ENCODE data around the gene SPON1. TPM values are rescaled to one million over a fixed set of nuclear protein-coding genes. Genes with fewer than 3 reads are reported as not detected.
"Not testable (repeated sequence)": the region's sequence is repeated elsewhere in the genome, so short reads cannot be mapped to it uniquely, and the experiment has no call there.

Gene SPON1
- total RNA-seq, 1 experiment from 2014 or later = 0.20 TPM

DNA sequence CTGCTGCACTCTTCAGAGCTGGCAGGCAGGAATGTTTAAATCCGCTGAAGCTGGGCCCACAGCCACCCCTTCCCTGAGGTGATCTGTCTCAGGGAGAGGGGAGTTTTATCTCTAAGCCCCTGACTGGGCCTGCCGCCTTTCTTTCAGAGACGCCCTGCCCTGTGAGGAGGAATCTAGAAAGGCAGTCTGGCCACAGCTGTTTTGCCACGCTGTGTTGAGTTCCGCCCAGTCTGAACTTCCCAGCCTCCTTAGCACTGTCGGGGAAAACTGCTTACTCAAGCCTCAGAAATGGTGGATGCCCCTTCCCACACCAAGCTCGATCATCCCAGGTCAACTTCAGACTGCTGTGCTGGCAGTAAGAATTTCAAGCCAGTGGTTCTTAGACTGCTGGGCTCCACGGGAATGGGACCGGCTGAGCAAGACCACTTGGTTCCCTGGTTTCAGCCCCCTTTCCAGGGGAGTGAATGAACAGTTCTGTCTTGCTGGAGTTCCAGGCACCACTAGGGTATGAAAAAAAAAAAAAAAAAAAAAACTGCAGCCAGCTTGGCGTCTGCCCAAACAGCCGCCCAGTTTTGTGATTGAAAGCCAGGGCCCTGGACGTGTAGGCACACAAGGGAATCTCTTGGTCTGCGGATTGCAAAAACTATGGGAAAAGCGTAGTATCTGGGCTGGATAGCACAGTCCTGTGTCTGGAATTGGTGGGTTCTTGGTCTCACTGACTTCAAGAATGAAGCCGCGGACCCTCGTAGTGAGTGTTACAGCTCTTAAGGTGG lies 127.4 kb downstream of the SPON1 start:
- Histone ChIP-seq H2BK15ac (ENCODE audit: low read depth, low read length) (no peak overlapping the region), H3K79me2 (ENCODE audit: insufficient read depth, low read length) (no peaks in the 10 kb centered on the region), H2BK120ac (ENCODE audit: low read depth, low read length, poor library complexity, severe bottlenecking) (peak overlapping the region; percentile 55), H3K4ac (ENCODE audit: low read depth, low read length) (no peak overlapping the region; the same call in 1 of the 2 replicates), H2BK20ac (ENCODE audit: low read depth, low read length, poor library complexity, severe bottlenecking) (no peak overlapping the region), H2AK5ac (ENCODE audit: insufficient read length, low read length) (no peak overlapping the region), H4K8ac (replicated peaks; ENCODE audit: insufficient read length, low read depth, low read length) (no peak overlapping the region), H2AFZ (ENCODE audit: low read length) (no peak overlapping the region), H4K91ac (ENCODE audit: insufficient read length, low read depth, low read length) (no peak overlapping the region), H4K20me1 (ENCODE audit: control insufficient read depth, insufficient read depth, insufficient read length) (no peaks in the 10 kb centered on the region), H3K4me2 (ENCODE audit: insufficient read depth, insufficient read length, low read length) (no peak overlapping the region), H3K4me1 (ENCODE audit: insufficient read depth, low read length) (no peaks in the 10 kb centered on the region), H3K56ac (ENCODE audit: insufficient read length, low read depth, low read length) (no peak overlapping the region), H3K23ac (ENCODE audit: insufficient read length, low read depth, low read length) (no peak overlapping the region), H2BK5ac (ENCODE audit: insufficient read length, low read length) (no peak overlapping the region), H3K9me3 (ENCODE audit: control insufficient read depth, low read depth, low read length) (no peaks in the 10 kb centered on the region), H3K27ac (ENCODE audit: insufficient read length, low read depth, low read length) (no peak overlapping the region), H3K18ac (ENCODE audit: insufficient read length, low read depth, low read length) (no peak overlapping the region), H4K5ac (ENCODE audit: insufficient read length, low read depth, low read length) (no peak overlapping the region), H3K27me3 (ENCODE audit: insufficient read depth, low read length) (no peaks in the 10 kb centered on the region), H3K23me2 (ENCODE audit: insufficient read length, low read depth, low read length, poor library complexity, severe bottlenecking) (no peaks in the 10 kb centered on the region), H3K14ac (ENCODE audit: insufficient read depth, low read length) (no peak overlapping the region), H3K79me1 (ENCODE audit: insufficient read depth, low read depth, low read length, poor library complexity, severe bottlenecking) (no peaks in the 10 kb centered on the region), H3T11ph (ENCODE audit: low read length) (no peak overlapping the region), H3K9ac (ENCODE audit: extremely low read depth, insufficient read length, low read length) (no peak overlapping the region), H2BK12ac (ENCODE audit: insufficient read length, low read depth, low read length) (no peak overlapping the region)
- peaks cover 1% of the 10 kb centered on the region for H3K27me3 Mint-ChIP-seq (ENCODE audit: low read depth)
- no peak overlapping the region for H3K4me3 Mint-ChIP-seq
- peaks cover 0 to 2% of the 10 kb centered on the region in 2 experiments; a peak in 4 of 5 replicates for H3K9me3 Mint-ChIP-seq
- TF ChIP-seq, protein P1, sequence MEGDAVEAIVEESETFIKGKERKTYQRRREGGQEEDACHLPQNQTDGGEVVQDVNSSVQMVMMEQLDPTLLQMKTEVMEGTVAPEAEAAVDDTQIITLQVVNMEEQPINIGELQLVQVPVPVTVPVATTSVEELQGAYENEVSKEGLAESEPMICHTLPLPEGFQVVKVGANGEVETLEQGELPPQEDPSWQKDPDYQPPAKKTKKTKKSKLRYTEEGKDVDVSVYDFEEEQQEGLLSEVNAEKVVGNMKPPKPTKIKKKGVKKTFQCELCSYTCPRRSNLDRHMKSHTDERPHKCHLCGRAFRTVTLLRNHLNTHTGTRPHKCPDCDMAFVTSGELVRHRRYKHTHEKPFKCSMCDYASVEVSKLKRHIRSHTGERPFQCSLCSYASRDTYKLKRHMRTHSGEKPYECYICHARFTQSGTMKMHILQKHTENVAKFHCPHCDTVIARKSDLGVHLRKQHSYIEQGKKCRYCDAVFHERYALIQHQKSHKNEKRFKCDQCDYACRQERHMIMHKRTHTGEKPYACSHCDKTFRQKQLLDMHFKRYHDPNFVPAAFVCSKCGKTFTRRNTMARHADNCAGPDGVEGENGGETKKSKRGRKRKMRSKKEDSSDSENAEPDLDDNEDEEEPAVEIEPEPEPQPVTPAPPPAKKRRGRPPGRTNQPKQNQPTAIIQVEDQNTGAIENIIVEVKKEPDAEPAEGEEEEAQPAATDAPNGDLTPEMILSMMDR (conservative IDR thresholded peaks at IDR 0.05) = no peak
- H3K36me3 Mint-ChIP-seq (ENCODE audit: insufficient read depth in 1 of 3, low read depth in 3 of 3) = no peaks in the 10 kb centered on the region; a peak in 2 of 7 replicates
- H3K4me1 Mint-ChIP-seq = no peaks in the 10 kb centered on the region
- no peak for DNase-seq
- peak overlapping the region in 1 of 3 experiments; percentile 88; a peak in 1 of 7 replicates for H3K27ac Mint-ChIP-seq
- WGBS (ENCODE audit: extremely low coverage, insufficient read length, low lambda C conversion rate) = no CpG with 5 or more reads among the region's 17 CpGs

DNA sequence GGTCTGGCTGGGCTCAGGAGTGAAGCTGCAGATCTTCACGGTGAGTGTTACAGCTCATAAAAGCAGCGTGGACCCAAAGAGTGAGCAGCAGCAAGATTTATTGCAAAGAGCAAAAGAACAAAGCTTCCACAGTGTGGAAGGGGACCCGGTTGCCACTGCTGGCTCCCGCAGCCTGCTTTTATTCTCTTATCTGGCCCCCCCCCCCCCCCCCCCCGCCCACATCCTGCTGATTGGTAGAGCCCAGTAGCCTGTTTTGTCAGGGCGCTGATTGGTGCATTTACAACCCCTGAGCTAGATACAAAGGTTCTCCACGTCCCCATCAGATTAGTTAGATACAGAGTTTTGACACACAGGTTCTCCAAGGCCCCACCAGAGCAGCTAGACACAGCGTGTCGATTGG lies 128.1 kb downstream of the SPON1 start:
- not testable (repeated sequence) for H3K4ac ChIP-seq (ENCODE audit: low read depth, low read length); H2BK5ac ChIP-seq (ENCODE audit: insufficient read length, low read length); H3K27me3 ChIP-seq (ENCODE audit: insufficient read depth, low read length); H3K79me1 ChIP-seq (ENCODE audit: insufficient read depth, low read depth, low read length, poor library complexity, severe bottlenecking); H2BK120ac ChIP-seq (ENCODE audit: low read depth, low read length, poor library complexity, severe bottlenecking); H4K91ac ChIP-seq (ENCODE audit: insufficient read length, low read depth, low read length); H3K27me3 Mint-ChIP-seq (ENCODE audit: low read depth); H3K27ac ChIP-seq (ENCODE audit: insufficient read length, low read depth, low read length); H3K4me2 ChIP-seq (ENCODE audit: insufficient read depth, insufficient read length, low read length); H3K4me1 Mint-ChIP-seq; H3K23ac ChIP-seq (ENCODE audit: insufficient read length, low read depth, low read length); H2BK15ac ChIP-seq (ENCODE audit: low read depth, low read length); H4K20me1 ChIP-seq (ENCODE audit: control insufficient read depth, insufficient read depth, insufficient read length); H3K23me2 ChIP-seq (ENCODE audit: insufficient read length, low read depth, low read length, poor library complexity, severe bottlenecking); H3K9me3 Mint-ChIP-seq; H2AK5ac ChIP-seq (ENCODE audit: insufficient read length, low read length); H3K4me3 Mint-ChIP-seq; H2BK20ac ChIP-seq (ENCODE audit: low read depth, low read length, poor library complexity, severe bottlenecking); DNase-seq; H2AFZ ChIP-seq (ENCODE audit: low read length); H4K5ac ChIP-seq (ENCODE audit: insufficient read length, low read depth, low read length); H3K27ac Mint-ChIP-seq; H3K4me1 ChIP-seq (ENCODE audit: insufficient read depth, low read length); H3K79me2 ChIP-seq (ENCODE audit: insufficient read depth, low read length); H2BK12ac ChIP-seq (ENCODE audit: insufficient read length, low read depth, low read length); H3T11ph ChIP-seq (ENCODE audit: low read length); H3K56ac ChIP-seq (ENCODE audit: insufficient read length, low read depth, low read length); H3K18ac ChIP-seq (ENCODE audit: insufficient read length, low read depth, low read length); H3K9ac ChIP-seq (ENCODE audit: extremely low read depth, insufficient read length, low read length); H3K9me3 ChIP-seq (ENCODE audit: control insufficient read depth, low read depth, low read length); H4K8ac ChIP-seq (replicated peaks; ENCODE audit: insufficient read length, low read depth, low read length); H3K14ac ChIP-seq (ENCODE audit: insufficient read depth, low read length); H3K36me3 Mint-ChIP-seq (ENCODE audit: insufficient read depth in 1 of 3, low read depth in 3 of 3)
- WGBS (ENCODE audit: extremely low coverage, insufficient read length, low lambda C conversion rate) = no CpG with 5 or more reads among the region's 9 CpGs

Data from H9 (cell line).